GM19351 (cell line): ENCODE results near the gene MAST3.
A peak's percentile ranks its signal among the peaks of the same experiment; 100 is the strongest.
"Not testable (repeated sequence)": the region's sequence is repeated elsewhere in the genome, so short reads cannot be mapped to it uniquely, and the experiment has no call there.

Source experiments
- ATAC-seq: cut with Tn5 transposase; IDR thresholded peaks from one replicate; pipeline ENCODE4 v1.9.1; 2021; ENCODE audit warnings: mild to moderate bottlenecking, moderate library complexity; ENCODE audit not compliant: unreplicated experiment

The MAST3 gene

DNA sequence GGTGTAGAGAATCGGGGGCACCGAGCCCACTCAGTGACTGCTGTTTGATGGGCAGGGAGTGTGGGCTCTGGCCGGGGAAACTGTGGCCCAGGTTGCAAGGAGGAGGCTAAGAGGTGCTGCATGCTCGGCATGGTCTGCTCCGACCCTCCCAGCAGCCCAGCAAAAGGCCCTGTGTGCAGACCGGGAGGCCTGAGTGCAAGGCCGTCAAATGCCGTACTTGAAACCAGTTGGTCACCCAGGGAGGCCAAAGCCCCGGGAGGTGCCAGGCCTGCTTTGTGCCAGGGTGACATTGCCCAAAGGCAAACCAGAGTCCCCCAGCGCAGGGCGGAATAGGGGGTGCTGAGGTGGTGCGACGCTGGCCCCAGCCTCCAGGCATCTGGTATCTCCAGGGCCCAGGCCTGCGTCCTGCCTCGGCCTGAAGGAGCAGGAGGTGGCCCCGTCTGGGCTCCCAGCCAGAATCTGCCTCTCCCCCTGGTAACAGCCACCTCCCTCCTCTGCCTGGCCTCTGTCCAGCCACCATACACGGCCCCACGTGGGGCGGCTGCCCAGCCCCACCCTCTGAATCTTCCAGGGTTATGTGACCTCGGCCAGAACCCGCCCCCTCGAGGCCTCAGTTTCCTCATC is 59.4 kb downstream of the MAST3 start:
- no peak for ATAC-seq

DNA sequence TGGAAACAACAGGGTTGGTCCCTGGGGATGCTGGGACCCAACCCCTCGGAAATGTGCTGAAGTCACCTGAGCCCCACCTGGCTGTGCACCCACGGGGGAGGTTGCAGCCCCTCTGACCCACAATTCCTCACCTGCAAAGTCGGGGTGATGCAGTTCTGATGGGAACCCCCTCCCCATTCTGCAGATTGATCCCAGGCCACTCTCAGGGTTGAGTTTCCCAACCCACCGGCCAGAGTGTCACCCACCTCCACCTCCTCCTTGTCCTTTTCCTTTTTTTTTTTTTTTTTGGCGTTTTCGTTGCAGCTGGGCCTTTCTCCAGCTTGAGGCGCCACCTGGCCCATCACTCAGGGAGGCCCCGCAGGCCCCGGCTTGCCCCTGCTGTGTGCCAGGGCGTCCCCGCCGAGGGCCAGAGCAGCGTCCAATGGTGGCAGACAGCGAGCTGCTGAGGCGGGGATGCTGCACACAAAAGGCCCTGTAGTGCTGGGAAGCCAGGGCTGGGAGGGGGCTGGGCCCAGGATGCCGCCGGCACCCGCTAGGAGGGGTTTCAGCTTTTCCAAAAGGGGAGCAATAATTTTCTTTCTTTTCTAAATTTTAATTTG is 60.0 kb downstream of the MAST3 start:
- no peak for ATAC-seq

DNA sequence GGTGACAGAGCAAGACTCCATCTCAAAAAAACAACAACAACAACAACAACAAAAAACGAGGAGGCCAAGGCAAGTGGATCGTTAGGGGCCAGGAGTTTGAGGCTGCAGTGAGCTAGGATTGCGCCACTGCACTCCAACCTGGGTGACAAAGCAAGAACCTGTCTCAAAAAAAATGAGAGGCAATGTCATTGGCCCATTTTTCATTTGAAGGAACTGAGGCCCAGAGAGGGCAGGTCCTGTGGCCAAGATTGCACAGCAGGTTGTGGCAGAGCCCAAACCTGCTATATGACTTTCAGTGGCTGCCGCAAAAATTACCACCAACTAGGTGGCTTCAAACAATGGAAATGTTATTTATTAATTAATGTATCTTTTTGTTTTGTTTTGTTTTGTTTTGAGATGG is 60.9 kb downstream of the MAST3 start:
- ATAC-seq = no peak

DNA sequence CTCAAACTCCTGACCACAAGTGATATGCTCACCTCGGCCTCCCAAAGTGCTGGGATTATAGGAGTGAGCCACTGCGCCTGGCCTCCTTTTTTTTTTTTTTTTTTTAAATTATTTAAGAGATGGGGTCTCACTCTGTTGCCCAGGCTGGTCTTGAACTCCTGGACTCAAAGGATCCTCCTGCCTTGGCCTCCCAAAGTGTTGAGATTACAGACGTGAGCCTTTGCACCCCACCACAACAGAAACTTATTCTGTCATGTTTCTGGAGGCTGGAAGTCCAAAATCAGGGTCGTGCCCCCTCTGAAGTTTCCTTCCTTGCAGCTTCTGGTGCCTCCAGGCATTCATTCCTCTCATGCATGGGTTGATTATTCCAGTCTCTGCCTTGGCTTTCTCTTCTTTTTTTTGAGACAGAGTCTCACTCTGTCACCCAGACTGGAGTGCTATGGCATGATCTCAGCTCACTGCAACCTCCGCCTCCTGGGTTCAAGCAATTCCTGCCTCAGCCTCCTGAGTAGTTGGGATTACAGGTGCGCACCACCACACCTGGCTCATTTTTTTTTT is 61.6 kb downstream of the MAST3 start:
- not testable (repeated sequence) for ATAC-seq

DNA sequence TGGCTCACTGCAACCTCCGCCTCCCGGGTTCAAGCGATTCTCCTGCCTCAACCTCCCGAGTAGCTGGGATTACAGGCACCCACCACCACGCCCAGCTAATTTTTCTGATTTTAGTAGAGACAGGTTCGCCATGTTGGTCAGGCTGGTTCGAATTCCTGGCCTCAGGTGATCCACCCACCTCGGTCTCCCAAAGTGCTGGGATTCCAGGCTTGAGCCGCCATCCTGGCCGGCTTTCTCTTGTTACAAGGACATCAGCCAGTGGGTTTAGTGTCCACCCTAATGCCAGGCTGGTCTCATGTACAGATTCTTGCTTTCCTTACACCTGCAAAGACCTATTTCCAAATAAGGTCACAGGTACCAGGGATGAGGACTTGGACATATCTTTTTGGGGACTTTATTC is 62.2 kb downstream of the MAST3 start:
- ATAC-seq = no peak

DNA sequence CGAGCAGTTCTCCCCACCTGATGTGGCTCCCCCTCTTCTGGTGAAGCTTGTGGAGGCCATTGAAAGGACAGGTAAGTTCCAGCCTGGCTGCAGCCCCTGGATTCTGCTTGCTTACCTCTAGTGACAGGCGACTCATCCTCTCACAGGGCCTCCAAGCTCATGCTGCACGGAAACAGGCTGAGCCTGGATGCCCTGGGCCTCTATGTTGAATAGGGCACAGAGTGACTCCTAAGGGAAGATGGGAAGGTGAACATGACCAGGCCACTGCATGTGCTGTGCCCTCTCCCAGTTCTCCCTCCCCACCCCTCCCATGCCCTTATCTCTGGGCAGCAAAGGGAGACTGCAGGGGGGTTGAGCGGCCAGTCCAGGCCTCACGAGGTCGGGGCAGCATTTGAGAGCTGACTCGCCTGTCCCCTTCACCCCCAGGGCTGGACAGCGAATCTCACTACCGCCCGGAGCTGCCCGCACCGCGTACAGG is 63.0 kb downstream of the MAST3 start:
- ATAC-seq = no peak

DNA sequence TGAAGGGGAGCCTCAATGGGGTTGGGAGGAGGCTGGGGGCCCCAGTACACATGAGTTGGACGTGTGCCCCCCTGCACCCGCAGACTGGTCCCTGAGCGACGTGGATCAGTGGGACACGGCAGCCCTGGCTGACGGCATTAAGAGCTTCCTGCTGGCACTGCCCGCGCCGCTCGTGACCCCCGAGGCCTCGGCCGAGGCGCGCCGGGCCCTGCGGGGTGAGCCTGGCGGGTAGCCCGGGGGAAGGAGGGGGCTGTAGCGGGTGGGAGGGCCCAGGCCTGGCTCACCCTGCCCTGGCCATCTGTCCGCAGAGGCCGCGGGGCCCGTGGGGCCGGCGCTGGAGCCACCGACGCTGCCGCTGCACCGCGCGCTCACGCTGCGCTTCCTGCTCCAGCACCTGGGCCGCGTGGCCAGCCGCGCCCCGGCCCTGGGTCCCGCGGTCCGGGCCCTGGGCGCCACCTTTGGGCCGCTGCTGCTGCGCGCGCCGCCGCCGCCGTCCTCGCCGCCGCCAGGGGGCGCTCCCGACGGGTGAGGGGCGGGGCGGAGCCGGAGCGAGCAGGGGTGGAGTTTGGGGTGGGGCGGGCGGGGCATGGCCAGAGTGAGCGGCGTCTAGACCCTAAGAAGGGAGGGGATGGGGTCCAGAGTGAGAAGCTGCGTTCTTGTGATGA is 63.5 kb downstream of the MAST3 start:
- ATAC-seq = no peak

DNA sequence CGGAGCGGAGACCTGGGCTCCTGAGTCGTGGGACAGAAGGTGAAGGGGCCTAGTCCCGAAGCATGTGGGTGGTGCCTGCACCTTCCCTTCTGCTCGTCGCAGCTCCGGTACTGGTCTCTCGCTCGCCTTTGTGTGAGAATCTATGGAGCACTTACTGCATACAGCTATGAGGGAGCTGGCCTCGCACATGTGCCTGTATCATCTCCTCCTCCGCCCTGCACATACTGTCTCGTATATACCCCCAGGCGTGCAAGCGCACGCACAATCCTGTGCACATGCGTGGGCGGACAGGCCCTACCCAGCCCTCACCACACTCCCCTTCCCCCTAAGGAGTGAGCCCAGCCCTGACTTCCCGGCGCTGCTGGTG is 64.0 kb downstream of the MAST3 start:
- ATAC-seq = no peak

DNA sequence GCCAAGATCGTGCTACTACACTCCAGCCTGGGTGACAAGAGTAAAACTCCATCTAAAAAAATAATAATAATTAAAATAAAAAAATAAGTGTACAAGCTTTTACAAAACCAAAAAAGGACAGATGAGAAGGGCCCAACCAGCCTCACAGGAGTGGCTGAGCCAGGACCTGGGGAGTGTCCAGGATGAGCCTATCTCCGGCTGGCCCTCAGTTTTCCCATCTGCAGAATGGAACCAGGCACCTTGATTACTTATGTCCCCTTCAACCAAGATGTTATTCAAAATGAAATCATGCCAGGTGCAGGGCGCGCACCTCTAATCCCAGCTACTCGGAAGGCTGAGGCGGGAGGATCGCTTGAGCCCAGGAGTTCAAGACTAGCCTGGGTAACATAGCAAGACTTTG is 66.5 kb downstream of the MAST3 start:
- no peak for ATAC-seq

DNA sequence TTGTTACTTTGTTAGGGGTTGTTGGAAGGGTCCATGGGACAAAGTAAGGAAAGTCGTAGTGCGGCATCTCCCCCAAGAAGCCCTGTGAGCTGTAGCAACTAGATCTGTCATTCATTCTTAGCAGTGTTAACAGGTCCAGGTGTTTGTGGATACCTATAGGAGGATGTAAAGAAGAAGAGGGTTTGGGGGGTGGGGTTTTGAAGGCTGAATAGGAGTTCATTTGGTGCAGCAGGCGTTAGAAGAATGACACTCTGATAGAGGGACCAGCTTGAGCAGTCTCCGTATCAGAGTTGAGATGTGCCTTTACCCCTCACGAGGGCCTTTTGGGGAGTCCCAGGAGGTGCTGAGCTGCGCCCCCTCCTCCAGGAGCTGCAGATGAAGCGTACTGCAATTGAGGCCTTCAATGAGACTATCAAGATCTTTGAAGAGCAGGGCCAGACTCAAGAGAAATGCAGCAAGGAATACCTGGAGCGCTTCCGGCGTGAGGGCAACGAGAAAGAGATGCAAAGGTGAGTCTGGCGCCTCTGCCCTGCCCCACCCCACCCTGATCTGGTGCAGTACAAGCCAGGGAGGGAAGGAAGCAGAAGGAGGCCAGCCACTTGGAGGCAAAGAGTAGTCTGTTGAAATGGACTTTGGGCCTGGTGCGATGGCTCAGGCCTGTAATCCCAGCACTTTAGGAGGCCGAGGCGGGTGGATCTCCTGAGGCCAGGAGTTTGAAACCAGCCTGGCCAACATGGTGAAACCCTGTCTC is 68.4 kb downstream of the MAST3 start:
- ATAC-seq = no peak

DNA sequence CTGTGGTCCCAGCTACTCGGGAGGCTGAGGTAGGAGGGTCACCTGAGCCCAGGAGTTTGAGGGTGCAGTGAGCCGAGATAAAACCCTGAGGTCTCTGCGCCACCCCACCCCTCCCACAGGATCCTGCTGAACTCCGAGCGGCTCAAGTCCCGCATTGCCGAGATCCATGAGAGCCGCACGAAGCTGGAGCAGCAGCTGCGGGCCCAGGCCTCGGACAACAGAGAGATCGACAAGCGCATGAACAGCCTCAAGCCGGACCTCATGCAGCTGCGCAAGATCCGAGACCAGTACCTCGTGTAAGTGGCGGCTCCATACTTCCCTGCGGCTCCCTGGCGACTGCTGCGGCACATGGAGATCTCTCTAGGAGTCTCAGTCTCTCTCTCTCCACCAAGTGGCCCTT is 69.4 kb downstream of the MAST3 start:
- no peak for ATAC-seq

DNA sequence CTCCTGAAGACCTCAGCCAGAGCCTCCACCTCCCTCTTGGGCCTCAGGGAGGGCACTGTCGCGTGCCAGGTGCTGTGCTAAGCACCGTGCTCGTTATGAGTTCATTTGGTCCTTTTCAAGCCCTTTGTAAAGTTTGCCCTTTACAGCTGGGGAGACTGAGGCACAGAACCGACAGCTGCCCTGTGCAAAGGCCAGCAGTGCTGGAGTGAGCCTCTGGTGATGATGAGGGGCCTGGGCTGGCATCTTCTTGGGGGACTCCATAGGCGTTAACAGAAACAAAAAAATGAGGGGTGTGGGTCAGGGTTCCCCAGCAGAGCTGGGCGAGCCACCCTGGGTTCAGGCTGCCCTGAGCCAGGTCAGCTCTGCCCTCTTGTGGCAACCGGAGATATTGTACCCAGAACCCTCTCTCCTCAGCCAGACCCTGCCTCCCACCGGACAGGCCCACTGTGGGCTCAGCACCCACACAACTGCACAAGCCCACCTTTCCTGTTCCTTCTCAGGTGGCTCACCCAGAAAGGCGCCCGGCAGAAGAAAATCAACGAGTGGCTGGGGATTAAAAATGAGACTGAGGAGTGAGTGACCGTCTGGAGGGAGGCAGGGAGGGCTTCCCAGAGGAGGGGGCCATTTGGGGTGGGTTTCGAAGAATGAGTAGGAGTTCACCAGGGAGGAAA is 70.5 kb downstream of the MAST3 start:
- no peak for ATAC-seq

DNA sequence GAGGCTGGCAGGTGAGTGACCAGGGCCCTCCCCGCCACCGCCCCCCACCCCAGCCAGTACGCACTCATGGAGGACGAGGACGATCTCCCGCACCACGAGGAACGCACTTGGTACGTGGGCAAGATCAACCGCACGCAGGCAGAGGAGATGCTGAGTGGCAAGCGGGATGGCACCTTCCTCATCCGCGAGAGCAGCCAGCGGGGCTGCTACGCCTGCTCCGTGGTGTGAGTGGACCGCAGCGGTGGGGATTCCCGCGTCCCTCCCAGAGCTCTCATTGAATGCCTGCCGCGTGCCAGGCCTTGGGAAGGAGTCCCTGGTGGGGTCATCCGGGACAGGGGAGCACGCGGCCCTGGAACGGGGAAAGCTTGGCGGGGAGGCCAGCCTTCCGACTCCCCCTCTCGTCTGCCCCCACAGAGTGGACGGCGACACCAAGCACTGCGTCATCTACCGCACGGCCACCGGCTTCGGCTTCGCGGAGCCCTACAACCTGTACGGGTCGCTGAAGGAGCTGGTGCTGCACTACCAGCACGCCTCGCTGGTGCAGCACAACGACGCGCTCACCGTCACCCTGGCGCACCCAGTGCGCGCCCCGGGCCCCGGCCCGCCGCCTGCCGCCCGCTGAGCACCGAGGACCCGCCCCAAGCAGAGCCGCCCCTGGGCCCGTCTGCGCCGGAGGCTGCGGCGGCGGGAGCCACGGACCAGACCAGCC is 71.2 kb downstream of the MAST3 start:
- ATAC-seq = no peak

DNA sequence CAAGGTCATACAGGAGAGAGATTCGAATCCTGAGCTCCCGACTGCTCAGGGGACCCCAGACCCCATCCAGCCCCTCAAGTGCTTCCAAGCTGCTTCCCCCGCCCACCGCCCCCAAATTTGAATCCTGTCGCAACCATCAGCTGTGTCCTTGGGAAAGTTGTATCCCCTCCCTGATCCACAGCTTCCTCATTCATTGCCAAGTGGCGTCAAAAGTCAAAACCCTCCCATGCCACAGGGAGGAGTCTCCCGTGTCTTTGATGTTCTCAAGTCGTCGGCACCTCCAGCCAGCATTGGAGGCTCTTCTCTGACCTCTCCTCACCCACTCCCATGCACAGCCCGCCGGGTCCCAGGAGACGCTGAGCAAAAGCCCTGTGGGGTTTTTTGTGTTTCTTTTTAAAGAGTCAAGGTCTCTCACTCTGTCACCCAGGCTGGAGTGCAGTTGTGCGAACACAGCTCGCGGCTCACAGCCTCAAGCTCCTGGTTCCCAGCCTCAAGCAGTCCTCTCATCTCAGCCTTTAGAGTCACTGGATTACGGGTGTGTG is 73.2 kb downstream of the MAST3 start:
- ATAC-seq = no peak

DNA sequence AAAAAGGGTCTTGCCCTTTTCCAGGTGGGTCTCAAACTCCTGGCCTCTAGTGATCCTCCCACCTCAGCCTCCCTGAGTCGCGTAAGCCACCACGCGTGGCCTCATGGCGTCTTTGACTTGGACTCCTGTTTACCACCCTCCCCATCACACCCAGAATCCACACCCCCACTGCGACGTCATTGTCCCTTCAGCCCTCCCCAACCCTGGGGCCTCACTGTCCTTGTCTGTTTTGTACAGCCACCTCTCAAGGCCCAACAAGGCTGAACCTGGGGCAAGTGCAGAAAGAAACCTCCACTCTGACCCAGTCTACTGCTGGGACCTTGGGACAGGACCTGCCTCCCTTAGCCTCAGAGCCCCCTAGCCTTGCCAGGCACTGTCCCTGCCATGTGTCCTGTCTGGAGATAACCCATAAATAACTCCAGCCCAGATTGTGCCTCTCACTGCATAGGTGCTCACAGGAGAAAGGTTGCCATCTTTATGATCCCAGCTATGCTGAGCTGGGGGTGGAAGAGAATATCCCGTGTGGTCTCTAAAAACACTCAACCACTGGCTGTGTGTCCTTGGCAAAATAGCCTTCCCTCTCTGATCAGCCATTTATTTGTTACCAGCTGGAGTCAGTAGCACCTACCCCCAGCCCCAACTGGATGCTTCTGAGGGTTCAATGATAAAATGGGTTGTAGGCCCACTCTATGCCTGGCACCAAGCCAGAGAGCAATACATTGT is 74.2 kb downstream of the MAST3 start:
- no peak for ATAC-seq

DNA sequence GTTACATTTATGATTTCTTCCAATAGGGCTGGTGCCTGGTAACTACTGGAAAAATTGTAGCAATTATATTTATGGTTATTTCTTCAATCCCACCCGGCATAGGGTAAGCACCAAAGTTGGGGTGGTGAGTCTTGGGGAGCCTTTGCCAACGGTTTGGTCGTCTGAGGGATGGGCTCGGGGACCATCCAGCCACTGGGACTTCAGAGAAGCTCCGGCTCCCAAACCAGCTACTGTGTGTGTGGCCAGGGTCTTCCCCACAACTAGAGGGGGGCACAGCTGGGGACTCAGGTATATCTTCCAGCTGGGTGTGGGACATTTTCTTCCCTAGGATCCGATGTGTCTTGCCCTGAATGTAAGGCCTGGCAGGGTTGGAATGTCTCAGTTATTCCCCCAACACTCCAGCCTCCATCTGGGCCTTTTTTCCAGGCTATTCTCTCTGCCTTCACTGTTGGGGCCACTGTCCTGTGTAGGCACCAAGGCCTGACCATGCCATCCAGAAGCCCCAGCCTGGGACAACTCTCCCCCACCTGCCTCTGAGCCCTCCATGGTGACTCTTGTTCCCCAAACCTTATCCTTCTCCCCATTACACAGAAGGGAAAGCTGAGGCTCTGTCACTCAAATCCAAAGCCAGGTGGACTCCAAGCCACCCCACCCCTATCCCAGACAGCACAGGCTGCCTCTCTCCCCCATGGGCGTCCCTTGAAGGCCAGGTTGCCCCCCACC is 74.9 kb downstream of the MAST3 start:
- no peak for ATAC-seq

DNA sequence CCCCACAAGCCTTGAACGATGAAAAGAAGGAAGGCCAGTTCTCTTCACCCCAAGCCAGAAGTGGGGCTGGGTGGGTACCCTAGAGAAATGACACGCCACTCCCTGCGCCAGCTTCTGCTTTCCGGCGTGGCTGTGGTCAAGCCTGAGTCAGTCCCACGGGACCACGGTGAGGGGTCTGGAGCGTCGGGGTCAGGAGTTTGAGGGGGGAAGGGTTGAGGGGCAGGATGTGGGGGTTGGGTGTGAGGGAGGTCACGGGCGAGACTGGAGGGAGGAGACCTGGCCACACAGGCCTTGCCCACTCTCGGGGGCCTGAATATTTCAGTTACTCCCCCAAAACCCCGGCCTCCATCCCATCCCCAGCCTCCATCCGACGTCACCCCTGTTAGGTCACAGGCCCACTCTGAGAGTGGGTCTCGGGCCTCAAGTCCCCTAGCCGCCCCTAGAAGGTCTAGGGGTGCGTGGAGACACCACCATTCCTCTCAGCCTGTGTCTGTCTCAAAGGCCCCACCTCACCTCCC is 75.5 kb downstream of the MAST3 start:
- ATAC-seq = peak; percentile 6

DNA sequence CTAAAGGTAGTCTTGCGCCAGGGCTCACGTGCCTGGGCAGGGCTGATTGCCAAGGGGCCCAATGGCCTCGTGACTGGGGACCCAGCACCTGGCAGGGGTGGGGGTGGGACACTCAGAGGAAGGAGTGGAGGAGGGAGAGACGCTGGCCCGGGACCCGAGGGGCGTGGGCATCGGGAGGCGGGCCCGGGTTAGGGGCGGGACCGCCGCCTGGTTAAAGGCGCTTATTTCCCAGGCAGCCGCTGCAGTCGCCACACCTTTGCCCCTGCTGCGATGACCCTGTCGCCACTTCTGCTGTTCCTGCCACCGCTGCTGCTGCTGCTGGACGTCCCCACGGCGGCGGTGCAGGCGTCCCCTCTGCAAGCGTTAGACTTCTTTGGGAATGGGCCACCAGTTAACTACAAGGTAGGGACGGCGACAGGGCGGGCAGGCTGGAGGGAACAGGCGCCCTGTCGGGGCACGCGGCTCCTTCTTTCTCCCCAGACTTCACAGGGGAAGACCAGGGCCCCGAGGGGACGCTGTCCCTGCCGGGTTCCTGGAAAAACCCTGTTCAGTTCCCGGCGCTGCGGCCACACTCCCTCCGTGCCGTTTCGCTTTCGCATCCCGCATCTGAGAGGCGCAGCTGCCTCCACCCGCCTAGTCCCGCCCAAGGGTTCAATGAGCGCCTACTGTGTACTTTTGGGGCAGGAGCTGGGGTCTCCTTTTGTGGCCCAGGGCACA is 76.2 kb downstream of the MAST3 start, which contains the start of gene IFI30:
TSS of gene IFI30 (plus strand) at position 242 of the 717 bp plus-strand sequence. CDS start at position 271, 29 bp downstream.
- ATAC-seq = peak; percentile 47
